ENCODE results near the gene MGRN1. TPM values are rescaled to one million over a fixed set of nuclear protein-coding genes. Genes with fewer than 3 reads are reported as not detected.

Gene MGRN1
- total RNA-seq, 1 donor from 2014 or later = 41.5 TPM

- DNase-seq = no peak
These were observed 51.5 kb downstream of the MGRN1 start for GRCh38 chr16:4675864-4676786.

GRCh38 chr16:4676831-4677230 lies 52.2 kb downstream of the MGRN1 start:
- no peak for DNase-seq

GRCh38 chr16:4677390-4677789 lies 52.8 kb downstream of the MGRN1 start:
- DNase-seq = no peak

GRCh38 chr16:4677994-4678393 lies 53.4 kb downstream of the MGRN1 start:
- DNase-seq = no peak

- DNase-seq = no peak
These were observed 54.0 kb downstream of the MGRN1 start for GRCh38 chr16:4678596-4678995.

GRCh38 chr16:4679156-4679849 lies 54.7 kb downstream of the MGRN1 start:
- DNase-seq = no peak

- DNase-seq = peak; percentile 28
These were observed 55.4 kb downstream of the MGRN1 start for GRCh38 chr16:4679850-4680636.

GRCh38 chr16:4680673-4681470 lies 56.2 kb downstream of the MGRN1 start:
- DNase-seq = no peak

GRCh38 chr16:4681471-4682083 lies 57.0 kb downstream of the MGRN1 start:
- no peak for DNase-seq

- no peak for DNase-seq
These were observed 57.5 kb downstream of the MGRN1 start for GRCh38 chr16:4682084-4682591.

GRCh38 chr16:4682616-4683254 lies 58.1 kb downstream of the MGRN1 start:
- DNase-seq = no peak

GRCh38 chr16:4683255-4684057 lies 58.8 kb downstream of the MGRN1 start:
- no peak for DNase-seq

GRCh38 chr16:4684058-4684715 lies 59.6 kb downstream of the MGRN1 start:
- no peak for DNase-seq

- no peak for DNase-seq
These were observed 60.1 kb downstream of the MGRN1 start for GRCh38 chr16:4684763-4685162.

- DNase-seq = no peak
These were observed 60.7 kb downstream of the MGRN1 start for GRCh38 chr16:4685292-4685691.

GRCh38 chr16:4685776-4686496 lies 61.3 kb downstream of the MGRN1 start:
- DNase-seq = no peak

GRCh38 chr16:4686497-4687210 lies 62.0 kb downstream of the MGRN1 start:
- no peak for DNase-seq

- no peak for DNase-seq
These were observed 62.8 kb downstream of the MGRN1 start for GRCh38 chr16:4687416-4687815.
